ENCODE measurements around the gene LEKR1. TPM values are rescaled to one million over a fixed set of nuclear protein-coding genes. Genes with fewer than 3 reads are reported as not detected.

Gene LEKR1
- total and polyA plus RNA-seq, 9 of the 15 experiments (the other 6 are each of a cell fraction or from before 2014, with no cell fraction given) = 0.76 to 1.8 (median 1.2) TPM

- DNase-seq (ENCODE audit: extremely low read depth in 1 of 4, low spot score in 3 of 4) = no peak
- no peak overlapping the region for H3K4me2 ChIP-seq (ENCODE audit: insufficient read depth, low read length)
- POLR2A ChIA-PET = interaction anchor here (1.0 to 10.7 kb wide), 4 partner anchors 20 to 412 kb away, joined by 3 to 96 read pairs (median 12); partner anchors contain the start of gene TIPARP
- H3K9ac ChIP-seq (ENCODE audit: insufficient read depth in 1 of 2, low read depth in 2 of 2, low read length in 2 of 2) = peak overlapping the region in 1 of 2 experiments; percentile 80; a peak in 1 of 4 replicates
- H3K27ac ChIP-seq (ENCODE audit: extremely low read depth, low read depth, low read length) = no peak overlapping the region
- ATAC-seq = no peak
- H3K27me3 ChIP-seq (ENCODE audit: control insufficient read depth in 2 of 2, insufficient read depth in 2 of 2, low read length in 2 of 2) = no peaks in the 10 kb centered on the region
- H3K9me3 ChIP-seq (replicated peaks; ENCODE audit: control insufficient read depth, insufficient read depth, low read depth, low read length) = no peaks in the 10 kb centered on the region
- WGBS (ENCODE audit: insufficient coverage, low coverage, missing lambda C conversion rate) = 75% methylated on average over 1 of the region's 1 CpG
- peaks cover 25 to 54% of the 10 kb centered on the region in 2 experiments for H3K4me1 ChIP-seq (replicated peaks in 1 of 2; ENCODE audit: control insufficient read depth in 2 of 2, insufficient read depth in 2 of 2, low read length in 2 of 2)
- BruUV-seq (replicated peaks) = no TSS peak
- H4K20me1 ChIP-seq (replicated peaks; ENCODE audit: control insufficient read depth, insufficient read depth, low read length) = no peaks in the 10 kb centered on the region
- in situ Hi-C loops (cut with MboI) (loop anchor here (10.0 kb wide), 1 partner anchor 403 kb away; no protein-coding TSS in a partner anchor), intact Hi-C loops (cut with micrococcal nuclease) (loop anchor here (10.0 kb wide), 3 partner anchors 263 to 1043 kb away; partner anchors contain the start of gene LEKR1)
- H3K4me3 ChIP-seq = no peak overlapping the region
- H3K9me1 ChIP-seq (ENCODE audit: control insufficient read depth, insufficient read depth, low read length) = no peaks in the 10 kb centered on the region
- FAIRE-seq = no peak
- no peaks in the 10 kb centered on the region for H3K36me3 ChIP-seq (ENCODE audit: control insufficient read depth, insufficient read depth, low read length)
- CTCF ChIA-PET (ENCODE audit: low intra/inter-chr PET ratio) = no interaction called here
- H2AFZ ChIP-seq (ENCODE audit: low read depth, low read length) = peak overlapping the region; percentile 34; the same call in 1 of the 2 replicates
- H3K79me2 ChIP-seq (ENCODE audit: control insufficient read depth, insufficient read depth, low read length) = no peaks in the 10 kb centered on the region
- no peak for TF ChIP-seq HDAC1 (IDR thresholded peaks at IDR 0.05)
- TF ChIP-seq ZBTB8A (IDR thresholded peaks at IDR 0.05; ENCODE audit: partially characterized antibody) = no peak
Measured at GRCh38 chr3:157087373-157087772, 261.2 kb downstream of the LEKR1 start.

- intact Hi-C loops (cut with micrococcal nuclease) (loop anchor here (2.0 to 10.0 kb wide), 4 partner anchors 27 to 1043 kb away; partner anchors contain the start of gene LEKR1), in situ Hi-C loops (cut with MboI) (loop anchor here (10.0 kb wide), 1 partner anchor 403 kb away; no protein-coding TSS in a partner anchor)
- Histone ChIP-seq H3K4me2 (ENCODE audit: insufficient read depth, low read length) (peak overlapping the region; percentile 98), H4K20me1 (replicated peaks; ENCODE audit: control insufficient read depth, insufficient read depth, low read length) (no peaks in the 10 kb centered on the region), H3K9me1 (ENCODE audit: control insufficient read depth, insufficient read depth, low read length) (no peaks in the 10 kb centered on the region), H3K79me2 (ENCODE audit: control insufficient read depth, insufficient read depth, low read length) (no peaks in the 10 kb centered on the region), H2AFZ (ENCODE audit: low read depth, low read length) (peak overlapping the region; percentile 93), H3K27ac (ENCODE audit: extremely low read depth, low read depth, low read length) (peak overlapping the region; percentile 90), H3K9ac (ENCODE audit: insufficient read depth in 1 of 2, low read depth in 2 of 2, low read length in 2 of 2) (peak overlapping the region; percentile 80 to 89; a peak in 3 of 4 replicates), H3K9me3 (replicated peaks; ENCODE audit: control insufficient read depth, insufficient read depth, low read depth, low read length) (no peaks in the 10 kb centered on the region), H3K36me3 (ENCODE audit: control insufficient read depth, insufficient read depth, low read length) (no peaks in the 10 kb centered on the region), H3K27me3 (ENCODE audit: control insufficient read depth in 2 of 2, insufficient read depth in 2 of 2, low read length in 2 of 2) (no peaks in the 10 kb centered on the region), H3K4me1 (replicated peaks in 1 of 2; ENCODE audit: control insufficient read depth in 2 of 2, insufficient read depth in 2 of 2, low read length in 2 of 2) (peaks cover 24 to 54% of the 10 kb centered on the region in 2 experiments), H3K4me3 (peak overlapping the region; percentile 48)
- FAIRE-seq = peak; percentile 48
- ChIA-PET CTCF (ENCODE audit: low intra/inter-chr PET ratio) (no interaction called here), POLR2A (interaction anchor here (0.6 to 10.7 kb wide), 9 partner anchors 20 to 533 kb away, joined by 3 to 96 read pairs (median 6); partner anchors contain the start of genes SSR3 and TIPARP)
- DNase-seq (ENCODE audit: extremely low read depth in 1 of 4, low spot score in 3 of 4) = no peak
- ATAC-seq = no peak
- TSS peak; percentile 86 for BruUV-seq (replicated peaks)
- WGBS (ENCODE audit: insufficient coverage, low coverage, missing lambda C conversion rate) = 14% methylated on average over 13 of the region's 13 CpGs
- TF ChIP-seq ZFP1 (CRISPR knock-in tag; IDR thresholded peaks at IDR 0.05) (0 out of 2 replicates have a peak, but pooled peaks have one; percentile 5), PML (IDR thresholded peaks at IDR 0.05; ENCODE audit: low read length) (peak; percentile 22; the same call in 1 of the 2 replicates), ZNF639 (CRISPR knock-in tag; conservative IDR thresholded peaks at IDR 0.05 in 1 of 2, IDR thresholded peaks at IDR 0.05 in 1 of 2) (0 out of 4 replicates have a peak, but pooled peaks of 1 of the 2 experiments have one; percentile 17), ZNF197 (CRISPR knock-in tag; IDR thresholded peaks at IDR 0.05; ENCODE audit: low read depth) (0 out of 2 replicates have a peak, but pooled peaks have one; percentile 42)
Measured at GRCh38 chr3:157087780-157088600, 261.8 kb downstream of the LEKR1 start.

Measured in K562 (cell line).